HG03039 (cell line): ENCODE results near the gene SH2B3.
A peak's percentile ranks its signal among the peaks of the same experiment; 100 is the strongest.
"Not testable (repeated sequence)": the region's sequence is repeated elsewhere in the genome, so short reads cannot be mapped to it uniquely, and the experiment has no call there.

Source experiments
- ATAC-seq: cut with Tn5 transposase; IDR thresholded peaks from one replicate; pipeline ENCODE4 v1.9.1; 2021; ENCODE audit warnings: mild to moderate bottlenecking, moderate library complexity; ENCODE audit not compliant: unreplicated experiment

Gene SH2B3

GRCh38 chr12:111386885-111387284 lies 18.8 kb upstream of the SH2B3 start:
- no peak for ATAC-seq

GRCh38 chr12:111387747-111388323 lies 17.9 kb upstream of the SH2B3 start:
- ATAC-seq, result no peak

GRCh38 chr12:111389635-111390034 lies 16.1 kb upstream of the SH2B3 start:
- ATAC-seq, result no peak

GRCh38 chr12:111390910-111391309 lies 14.8 kb upstream of the SH2B3 start:
- ATAC-seq, result no peak

- ATAC-seq, result no peak
Measured at GRCh38 chr12:111393700-111394300, 11.9 kb upstream of the SH2B3 start.

- no peak for ATAC-seq
Measured at GRCh38 chr12:111394480-111394879, 11.2 kb upstream of the SH2B3 start.

GRCh38 chr12:111395336-111396187 lies 10.2 kb upstream of the SH2B3 start:
- ATAC-seq, result no peak

GRCh38 chr12:111396271-111396670 lies 9.5 kb upstream of the SH2B3 start:
- not testable (repeated sequence) for ATAC-seq

- ATAC-seq, result peak; percentile 55
Measured at GRCh38 chr12:111396726-111397445, 8.8 kb upstream of the SH2B3 start.

- no peak for ATAC-seq
Measured at GRCh38 chr12:111398530-111398929, 7.2 kb upstream of the SH2B3 start.

GRCh38 chr12:111399741-111400404 lies 5.8 kb upstream of the SH2B3 start:
- ATAC-seq, result not testable (repeated sequence)

- ATAC-seq, result no peak
Measured at GRCh38 chr12:111401167-111401605, 4.5 kb upstream of the SH2B3 start.

- ATAC-seq, result not testable (repeated sequence)
Measured at GRCh38 chr12:111402490-111402824, 3.3 kb upstream of the SH2B3 start.

- ATAC-seq, result peak; percentile 6
Measured at GRCh38 chr12:111404362-111405148, 1.2 kb upstream of the SH2B3 start.

GRCh38 chr12:111405149-111405858 lies 419 bp upstream of the SH2B3 start:
- peak; percentile 48 for ATAC-seq

- no peak for ATAC-seq
Measured at GRCh38 chr12:111406474-111407376, 1.0 kb downstream of the SH2B3 start.

- ATAC-seq, result no peak
Measured at GRCh38 chr12:111407377-111408115, 1.8 kb downstream of the SH2B3 start.

- ATAC-seq, result no peak
Measured at GRCh38 chr12:111408116-111408440, 2.4 kb downstream of the SH2B3 start.
